HEK293 (cell line): ENCODE measurements around the gene SMAD1.
A peak's percentile ranks its signal among the peaks of the same experiment; 100 is the strongest.
"Not testable (repeated sequence)": the region's sequence is repeated elsewhere in the genome, so short reads cannot be mapped to it uniquely, and the experiment has no call there.

Experiments used
- CTCF ChIA-PET: fragments of 350-600 bp; formaldehyde crosslinking; extraction: SDS; loops from one replicate; lab custom pipeline; 2021; ENCODE audit warnings: antibody characterized with exemption; lab: Yijun Ruan, JAX
- POLR2A ChIA-PET: fragments of 300-600 bp; formaldehyde crosslinking; extraction: SDS; loops from one replicate; lab custom pipeline; 2020; ENCODE audit warnings: antibody characterized with exemption, inconsistent platforms; lab: Yijun Ruan, JAX
- H3K27ac ChIP-seq: fragments of 200-500 bp; sonication (Bioruptor generic); 2 replicates; pipeline ENCODE4 v1.5.1; 2014; ENCODE audit warnings: low read depth, low read length, control low read depth, inconsistent platforms; ENCODE audit errors: extremely low read depth
- H3K36me3 ChIP-seq, 2 experiments: fragments of 200-500 bp in 1 of 2; sonication (Bioruptor generic) in 1 of 2; 1 replicate in 1 of 2; 2 replicates in 1 of 2; pipeline ENCODE4 v1.5.1; 2014 to 2017; ENCODE audit warnings: inconsistent platforms in 2 of 2, low read length in 2 of 2; ENCODE audit not compliant: control insufficient read depth in 2 of 2, insufficient read depth in 1 of 2
- H3K4me1 ChIP-seq: fragments of 200-500 bp; sonication (Bioruptor generic); 2 replicates; pipeline ENCODE4 v1.5.1; 2014; ENCODE audit warnings: mild to moderate bottlenecking, low read length, inconsistent platforms; ENCODE audit not compliant: control insufficient read depth, insufficient read depth
- H3K4me3 ChIP-seq: 2 replicates; pipeline ENCODE4 v1.5.1; 2011; ENCODE audit warnings: low read depth, mild to moderate bottlenecking, control low read depth, low read length, moderate library complexity
- H3K9me3 ChIP-seq: fragments of 200-500 bp; sonication (Bioruptor generic); 2 replicates; pipeline ENCODE4 v1.5.1; 2014; ENCODE audit warnings: low read depth, low read length, inconsistent platforms; ENCODE audit not compliant: control insufficient read depth, insufficient read depth
- MEIS1 ChIP-seq: sonication (generic); formaldehyde crosslinking; IDR thresholded peaks from 2 replicates; pipeline ENCODE4 v1.8.1; 2022; ENCODE audit warnings: missing genetic modification reagents, mild to moderate bottlenecking, borderline replicate concordance
- SETDB1 ChIP-seq: IDR thresholded peaks from one replicate; pipeline ENCODE4 v1.6.1; 2017; ENCODE audit warnings: mild to moderate bottlenecking, low read length, moderate library complexity, mixed read lengths; ENCODE audit not compliant: insufficient read length
- WT1 ChIP-seq: fragments of 450-650 bp; formaldehyde crosslinking; IDR thresholded peaks from 2 replicates; pipeline ENCODE4 v1.5.1; 2016; ENCODE audit warnings: missing biosample characterization, missing genetic modification characterization
- ZBTB20 ChIP-seq: fragments of 450-650 bp; formaldehyde crosslinking; IDR thresholded peaks from 2 replicates; pipeline ENCODE4 v1.5.1; 2016; ENCODE audit warnings: missing biosample characterization, missing genetic modification characterization
- ZBTB21 ChIP-seq: fragments of 450-650 bp; formaldehyde crosslinking; IDR thresholded peaks from 2 replicates; pipeline ENCODE4 v1.5.1; 2017; ENCODE audit warnings: missing biosample characterization, missing genetic modification characterization
- ZNF112 ChIP-seq: fragments of 450-650 bp; formaldehyde crosslinking; IDR thresholded peaks from 2 replicates; pipeline ENCODE4 v1.5.0; 2017; ENCODE audit warnings: missing biosample characterization, missing genetic modification characterization
- ZNF223 ChIP-seq: fragments of 450-650 bp; formaldehyde crosslinking; IDR thresholded peaks from 2 replicates; pipeline ENCODE4 v1.5.1; 2016; ENCODE audit warnings: missing biosample characterization, missing genetic modification characterization
- ZNF335 ChIP-seq: fragments of 450-650 bp; formaldehyde crosslinking; conservative IDR thresholded peaks from 2 replicates; pipeline ENCODE4 v1.5.1; 2016; ENCODE audit warnings: missing biosample characterization, missing genetic modification characterization
- ZNF366 ChIP-seq: fragments of 450-650 bp; formaldehyde crosslinking; conservative IDR thresholded peaks from 2 replicates; pipeline ENCODE4 v1.5.1; 2016; ENCODE audit warnings: missing biosample characterization, missing genetic modification characterization
- ZNF37A ChIP-seq: fragments of 450-650 bp; IDR thresholded peaks from 2 replicates; pipeline ENCODE4 v1.5.1; 2018; ENCODE audit warnings: missing biosample characterization, missing genetic modification characterization
- ZNF530 ChIP-seq: fragments of 450-650 bp; formaldehyde crosslinking; IDR thresholded peaks from 2 replicates; pipeline ENCODE4 v1.5.1; 2016; ENCODE audit warnings: low read depth, missing biosample characterization, missing genetic modification characterization
- ZNF560 ChIP-seq: fragments of 450-650 bp; formaldehyde crosslinking; IDR thresholded peaks from 2 replicates; pipeline ENCODE4 v1.5.1; 2017; ENCODE audit warnings: missing biosample characterization, missing genetic modification characterization, borderline replicate concordance
- ZNF629 ChIP-seq: fragments of 450-650 bp; formaldehyde crosslinking; IDR thresholded peaks from 2 replicates; pipeline ENCODE4 v1.5.1; 2017; ENCODE audit warnings: missing biosample characterization, missing genetic modification characterization
- TF ChIP-seq, protein P1 (sequence below): fragments of 450-650 bp; formaldehyde crosslinking; IDR thresholded peaks from 2 replicates; pipeline ENCODE4 v1.5.1; 2016; ENCODE audit warnings: missing biosample characterization, missing genetic modification characterization
- TF ChIP-seq, protein P2 (sequence below): fragments of 450-650 bp; formaldehyde crosslinking; conservative IDR thresholded peaks from 2 replicates; pipeline ENCODE4 v1.5.1; 2016; ENCODE audit warnings: low read depth, missing biosample characterization, missing genetic modification characterization
- TF ChIP-seq, protein P3 (sequence below): fragments of 450-650 bp; formaldehyde crosslinking; IDR thresholded peaks from 2 replicates; pipeline ENCODE4 v1.5.1; 2017; ENCODE audit warnings: missing biosample characterization, missing genetic modification characterization
- TF ChIP-seq, protein P4 (sequence below): fragments of 450-650 bp; formaldehyde crosslinking; IDR thresholded peaks from 2 replicates; pipeline ENCODE4 v1.5.1; 2017; ENCODE audit warnings: missing biosample characterization, missing genetic modification characterization
- TF ChIP-seq, protein P5 (sequence below): fragments of 450-650 bp; formaldehyde crosslinking; IDR thresholded peaks from 2 replicates; pipeline ENCODE4 v1.5.1; 2016; ENCODE audit warnings: missing biosample characterization, missing genetic modification characterization, low read depth
- TF ChIP-seq, protein P6 (sequence below): fragments of 450-650 bp; formaldehyde crosslinking; IDR thresholded peaks from 2 replicates; pipeline ENCODE4 v1.5.1; 2017; ENCODE audit warnings: missing biosample characterization, missing genetic modification characterization

Gene SMAD1

DNA sequence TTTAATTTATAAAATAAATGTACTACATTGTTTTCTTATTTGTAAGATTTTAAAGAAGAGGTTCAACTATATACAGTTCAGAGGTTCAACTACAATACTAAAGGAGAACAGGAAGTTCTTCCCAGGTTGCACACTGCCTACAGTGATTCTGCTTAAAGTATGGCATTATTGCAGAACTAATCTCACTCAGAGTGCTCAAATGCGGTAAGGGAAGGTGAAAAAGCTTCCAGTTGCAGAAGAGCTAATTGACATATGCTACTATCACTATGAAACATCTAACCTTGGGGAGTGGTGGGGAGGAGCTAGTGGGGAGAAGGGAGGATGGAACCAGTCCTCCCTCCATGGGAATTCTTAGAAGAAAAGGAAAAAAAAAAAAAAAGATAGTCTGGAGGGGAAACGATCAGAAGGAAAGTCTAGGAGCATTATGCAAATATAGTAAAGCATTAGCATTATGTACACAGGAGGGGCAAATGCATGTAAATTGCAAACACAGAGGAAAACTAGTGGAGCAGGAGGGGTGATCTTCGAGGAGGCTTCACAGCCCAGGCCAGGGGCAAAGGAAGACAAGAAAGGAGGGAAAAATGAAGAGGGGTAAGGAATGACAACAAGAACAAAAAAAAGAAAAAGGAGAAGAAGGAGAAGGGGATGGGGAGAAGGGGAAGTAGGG lies 105.6 kb downstream of the SMAD1 start (continued):
- TF ChIP-seq, protein P1, sequence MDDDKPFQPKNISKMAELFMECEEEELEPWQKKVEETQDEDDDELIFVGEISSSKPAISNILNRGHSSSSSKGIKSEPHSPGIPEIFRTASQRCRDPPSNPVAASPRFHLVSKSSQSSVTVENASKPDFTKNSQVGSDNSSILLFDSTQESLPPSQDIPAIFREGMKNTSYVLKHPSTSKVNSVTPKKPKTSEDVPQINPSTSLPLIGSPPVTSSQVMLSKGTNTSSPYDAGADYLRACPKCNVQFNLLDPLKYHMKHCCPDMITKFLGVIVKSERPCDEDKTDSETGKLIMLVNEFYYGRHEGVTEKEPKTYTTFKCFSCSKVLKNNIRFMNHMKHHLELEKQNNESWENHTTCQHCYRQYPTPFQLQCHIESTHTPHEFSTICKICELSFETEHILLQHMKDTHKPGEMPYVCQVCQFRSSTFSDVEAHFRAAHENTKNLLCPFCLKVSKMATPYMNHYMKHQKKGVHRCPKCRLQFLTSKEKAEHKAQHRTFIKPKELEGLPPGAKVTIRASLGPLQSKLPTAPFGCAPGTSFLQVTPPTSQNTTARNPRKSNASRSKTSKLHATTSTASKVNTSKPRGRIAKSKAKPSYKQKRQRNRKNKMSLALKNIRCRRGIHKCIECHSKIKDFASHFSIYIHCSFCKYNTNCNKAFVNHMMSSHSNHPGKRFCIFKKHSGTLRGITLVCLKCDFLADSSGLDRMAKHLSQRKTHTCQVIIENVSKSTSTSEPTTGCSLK (tag by site-specific recombination) = no peak
- TF ChIP-seq ZNF223 = no peak
- TF ChIP-seq, protein P2, sequence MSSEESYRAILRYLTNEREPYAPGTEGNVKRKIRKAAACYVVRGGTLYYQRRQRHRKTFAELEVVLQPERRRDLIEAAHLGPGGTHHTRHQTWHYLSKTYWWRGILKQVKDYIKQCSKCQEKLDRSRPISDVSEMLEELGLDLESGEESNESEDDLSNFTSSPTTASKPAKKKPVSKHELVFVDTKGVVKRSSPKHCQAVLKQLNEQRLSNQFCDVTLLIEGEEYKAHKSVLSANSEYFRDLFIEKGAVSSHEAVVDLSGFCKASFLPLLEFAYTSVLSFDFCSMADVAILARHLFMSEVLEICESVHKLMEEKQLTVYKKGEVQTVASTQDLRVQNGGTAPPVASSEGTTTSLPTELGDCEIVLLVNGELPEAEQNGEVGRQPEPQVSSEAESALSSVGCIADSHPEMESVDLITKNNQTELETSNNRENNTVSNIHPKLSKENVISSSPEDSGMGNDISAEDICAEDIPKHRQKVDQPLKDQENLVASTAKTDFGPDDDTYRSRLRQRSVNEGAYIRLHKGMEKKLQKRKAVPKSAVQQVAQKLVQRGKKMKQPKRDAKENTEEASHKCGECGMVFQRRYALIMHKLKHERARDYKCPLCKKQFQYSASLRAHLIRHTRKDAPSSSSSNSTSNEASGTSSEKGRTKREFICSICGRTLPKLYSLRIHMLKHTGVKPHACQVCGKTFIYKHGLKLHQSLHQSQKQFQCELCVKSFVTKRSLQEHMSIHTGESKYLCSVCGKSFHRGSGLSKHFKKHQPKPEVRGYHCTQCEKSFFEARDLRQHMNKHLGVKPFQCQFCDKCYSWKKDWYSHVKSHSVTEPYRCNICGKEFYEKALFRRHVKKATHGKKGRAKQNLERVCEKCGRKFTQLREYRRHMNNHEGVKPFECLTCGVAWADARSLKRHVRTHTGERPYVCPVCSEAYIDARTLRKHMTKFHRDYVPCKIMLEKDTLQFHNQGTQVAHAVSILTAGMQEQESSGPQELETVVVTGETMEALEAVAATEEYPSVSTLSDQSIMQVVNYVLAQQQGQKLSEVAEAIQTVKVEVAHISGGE = no peak
- no peak for TF ChIP-seq ZBTB20
- no peak for TF ChIP-seq ZNF530 (tag by site-specific recombination)

DNA sequence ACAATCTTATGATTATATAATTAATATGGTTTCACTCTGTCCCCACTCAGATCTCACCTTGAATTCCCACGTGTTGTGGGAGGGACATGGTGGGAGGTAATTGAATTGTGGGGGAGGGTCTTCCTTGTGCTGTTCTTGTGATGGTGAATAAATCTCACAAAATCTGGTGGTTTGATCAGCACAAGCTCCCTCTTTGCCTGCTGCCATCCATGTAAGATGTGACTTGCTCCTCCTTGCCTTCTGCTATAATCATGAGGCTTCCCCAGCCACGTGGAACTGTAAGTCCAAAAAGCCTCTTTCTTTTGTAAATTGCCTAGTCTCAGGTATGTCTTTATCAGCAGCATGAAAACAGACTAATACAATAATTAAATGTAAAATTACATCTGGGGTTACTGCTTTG lies 107.7 kb downstream of the SMAD1 start:
- POLR2A ChIA-PET, H3K9me3 ChIP-seq, H3K27ac ChIP-seq, H3K4me3 ChIP-seq, CTCF ChIA-PET, H3K36me3 ChIP-seq, H3K4me1 ChIP-seq: not testable (repeated sequence)
- peak; percentile 76 for TF ChIP-seq SETDB1

DNA sequence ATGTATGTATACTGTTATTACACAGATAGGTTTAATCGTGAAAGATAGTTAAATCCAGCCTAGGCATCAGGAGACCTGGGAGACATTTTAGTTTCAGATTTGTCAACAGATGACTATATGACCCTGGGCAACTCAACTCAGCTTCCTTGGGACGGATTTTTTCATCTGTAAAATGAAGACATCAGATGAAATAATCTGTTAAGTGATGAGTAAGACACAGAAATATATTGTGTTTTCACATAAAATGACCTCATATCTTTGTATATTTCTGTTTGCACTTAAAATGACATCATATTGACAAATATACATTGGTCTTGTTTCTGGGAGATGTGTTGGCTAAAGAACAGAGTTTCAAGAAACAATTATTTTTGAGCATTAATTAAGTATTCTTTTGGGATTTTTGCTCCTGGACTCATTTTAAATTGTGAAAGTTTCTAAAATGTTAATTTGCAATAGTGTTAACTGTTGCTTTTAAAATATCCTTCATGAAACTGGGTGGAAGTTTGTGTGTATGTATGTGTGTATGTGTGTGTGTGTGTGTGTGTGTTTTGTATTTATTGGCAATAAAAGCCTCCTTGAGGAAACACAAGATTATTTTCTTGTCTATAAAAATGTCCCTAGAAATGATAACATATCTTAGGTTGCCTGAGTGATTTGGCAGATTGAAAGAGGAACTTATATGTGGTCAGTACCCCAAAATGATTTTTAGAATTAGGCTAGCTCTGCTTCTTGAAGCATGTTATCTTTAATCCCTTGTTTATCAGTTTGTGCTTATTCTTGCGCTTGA lies 108.5 kb downstream of the SMAD1 start:
- Histone ChIP-seq H3K27ac (no peak overlapping the region), H3K4me3 (no peak overlapping the region), H3K9me3 (no peaks in the 10 kb centered on the region), H3K4me1 (no peaks in the 10 kb centered on the region), H3K36me3 (no peaks in the 10 kb centered on the region)
- ChIA-PET CTCF (no interaction called here), POLR2A (no interaction called here)
- TF ChIP-seq ZNF560 (tag by site-specific recombination) = no peak
- TF ChIP-seq ZNF366 (tag by site-specific recombination) = peak; percentile 47; the same call in 1 of the 2 replicates
- TF ChIP-seq, protein P3, sequence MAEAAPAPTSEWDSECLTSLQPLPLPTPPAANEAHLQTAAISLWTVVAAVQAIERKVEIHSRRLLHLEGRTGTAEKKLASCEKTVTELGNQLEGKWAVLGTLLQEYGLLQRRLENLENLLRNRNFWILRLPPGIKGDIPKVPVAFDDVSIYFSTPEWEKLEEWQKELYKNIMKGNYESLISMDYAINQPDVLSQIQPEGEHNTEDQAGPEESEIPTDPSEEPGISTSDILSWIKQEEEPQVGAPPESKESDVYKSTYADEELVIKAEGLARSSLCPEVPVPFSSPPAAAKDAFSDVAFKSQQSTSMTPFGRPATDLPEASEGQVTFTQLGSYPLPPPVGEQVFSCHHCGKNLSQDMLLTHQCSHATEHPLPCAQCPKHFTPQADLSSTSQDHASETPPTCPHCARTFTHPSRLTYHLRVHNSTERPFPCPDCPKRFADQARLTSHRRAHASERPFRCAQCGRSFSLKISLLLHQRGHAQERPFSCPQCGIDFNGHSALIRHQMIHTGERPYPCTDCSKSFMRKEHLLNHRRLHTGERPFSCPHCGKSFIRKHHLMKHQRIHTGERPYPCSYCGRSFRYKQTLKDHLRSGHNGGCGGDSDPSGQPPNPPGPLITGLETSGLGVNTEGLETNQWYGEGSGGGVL = peak; percentile 47; the same call in 1 of the 2 replicates
- no peak for TF ChIP-seq MEIS1 (CRISPR knock-in tag)
- TF ChIP-seq ZNF629 (tag by site-specific recombination) = 0 out of 2 replicates have a peak, but pooled peaks have one; percentile 21
- 0 out of 2 replicates have a peak, but pooled peaks have one; percentile 42 for TF ChIP-seq ZNF112 (tag by site-specific recombination)
- TF ChIP-seq ZBTB21 (tag by site-specific recombination) = no peak
- TF ChIP-seq, protein P4, sequence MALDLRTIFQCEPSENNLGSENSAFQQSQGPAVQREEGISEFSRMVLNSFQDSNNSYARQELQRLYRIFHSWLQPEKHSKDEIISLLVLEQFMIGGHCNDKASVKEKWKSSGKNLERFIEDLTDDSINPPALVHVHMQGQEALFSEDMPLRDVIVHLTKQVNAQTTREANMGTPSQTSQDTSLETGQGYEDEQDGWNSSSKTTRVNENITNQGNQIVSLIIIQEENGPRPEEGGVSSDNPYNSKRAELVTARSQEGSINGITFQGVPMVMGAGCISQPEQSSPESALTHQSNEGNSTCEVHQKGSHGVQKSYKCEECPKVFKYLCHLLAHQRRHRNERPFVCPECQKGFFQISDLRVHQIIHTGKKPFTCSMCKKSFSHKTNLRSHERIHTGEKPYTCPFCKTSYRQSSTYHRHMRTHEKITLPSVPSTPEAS (tag by site-specific recombination) = peak; percentile 33
- TF ChIP-seq, protein P5, sequence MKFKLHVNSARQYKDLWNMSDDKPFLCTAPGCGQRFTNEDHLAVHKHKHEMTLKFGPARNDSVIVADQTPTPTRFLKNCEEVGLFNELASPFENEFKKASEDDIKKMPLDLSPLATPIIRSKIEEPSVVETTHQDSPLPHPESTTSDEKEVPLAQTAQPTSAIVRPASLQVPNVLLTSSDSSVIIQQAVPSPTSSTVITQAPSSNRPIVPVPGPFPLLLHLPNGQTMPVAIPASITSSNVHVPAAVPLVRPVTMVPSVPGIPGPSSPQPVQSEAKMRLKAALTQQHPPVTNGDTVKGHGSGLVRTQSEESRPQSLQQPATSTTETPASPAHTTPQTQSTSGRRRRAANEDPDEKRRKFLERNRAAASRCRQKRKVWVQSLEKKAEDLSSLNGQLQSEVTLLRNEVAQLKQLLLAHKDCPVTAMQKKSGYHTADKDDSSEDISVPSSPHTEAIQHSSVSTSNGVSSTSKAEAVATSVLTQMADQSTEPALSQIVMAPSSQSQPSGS = peak; percentile 83
- TF ChIP-seq ZNF37A (tag by site-specific recombination) = no peak
- TF ChIP-seq WT1 (tag by site-specific recombination) = no peak
- peak; percentile 38; the same call in 1 of the 2 replicates for TF ChIP-seq ZNF335 (tag by site-specific recombination)
- TF ChIP-seq, protein P6, sequence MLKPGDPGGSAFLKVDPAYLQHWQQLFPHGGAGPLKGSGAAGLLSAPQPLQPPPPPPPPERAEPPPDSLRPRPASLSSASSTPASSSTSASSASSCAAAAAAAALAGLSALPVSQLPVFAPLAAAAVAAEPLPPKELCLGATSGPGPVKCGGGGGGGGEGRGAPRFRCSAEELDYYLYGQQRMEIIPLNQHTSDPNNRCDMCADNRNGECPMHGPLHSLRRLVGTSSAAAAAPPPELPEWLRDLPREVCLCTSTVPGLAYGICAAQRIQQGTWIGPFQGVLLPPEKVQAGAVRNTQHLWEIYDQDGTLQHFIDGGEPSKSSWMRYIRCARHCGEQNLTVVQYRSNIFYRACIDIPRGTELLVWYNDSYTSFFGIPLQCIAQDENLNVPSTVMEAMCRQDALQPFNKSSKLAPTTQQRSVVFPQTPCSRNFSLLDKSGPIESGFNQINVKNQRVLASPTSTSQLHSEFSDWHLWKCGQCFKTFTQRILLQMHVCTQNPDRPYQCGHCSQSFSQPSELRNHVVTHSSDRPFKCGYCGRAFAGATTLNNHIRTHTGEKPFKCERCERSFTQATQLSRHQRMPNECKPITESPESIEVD = peak; percentile 53
